Activated CD8-positive, alpha-beta memory T cell treated with anti-CD3 and anti-CD28 coated beads for 4 hours (primary cell): ENCODE measurements around the gene GTF3C4.

ENCODE experiments used
- DNase-seq, 2 donors: peaks; one replicate each; pipeline ENCODE4 v3.0.0-alpha.2; 2020; ENCODE audit warnings: low read depth in 2 of 2

GTF3C4 gene

DNA sequence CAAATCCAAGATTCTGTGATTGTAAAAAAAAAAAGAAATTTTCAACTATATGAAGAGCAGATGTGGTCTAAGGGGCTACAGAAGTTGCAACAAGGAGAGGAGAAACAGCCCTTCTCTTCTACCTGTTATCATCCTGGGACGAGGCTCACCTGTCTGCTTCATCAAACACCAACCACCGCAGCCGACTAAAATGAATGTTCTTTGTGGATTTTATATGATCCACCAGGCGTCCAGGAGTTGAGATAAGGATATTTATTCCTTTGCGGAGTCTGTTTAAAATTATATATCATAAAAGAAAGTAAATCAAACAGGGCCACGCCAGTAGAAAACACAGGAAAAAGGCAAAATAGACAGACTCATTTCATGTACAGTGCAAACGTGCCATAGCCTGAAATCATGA, 22.0 kb upstream of the GTF3C4 start:
- DNase-seq = no peak

DNA sequence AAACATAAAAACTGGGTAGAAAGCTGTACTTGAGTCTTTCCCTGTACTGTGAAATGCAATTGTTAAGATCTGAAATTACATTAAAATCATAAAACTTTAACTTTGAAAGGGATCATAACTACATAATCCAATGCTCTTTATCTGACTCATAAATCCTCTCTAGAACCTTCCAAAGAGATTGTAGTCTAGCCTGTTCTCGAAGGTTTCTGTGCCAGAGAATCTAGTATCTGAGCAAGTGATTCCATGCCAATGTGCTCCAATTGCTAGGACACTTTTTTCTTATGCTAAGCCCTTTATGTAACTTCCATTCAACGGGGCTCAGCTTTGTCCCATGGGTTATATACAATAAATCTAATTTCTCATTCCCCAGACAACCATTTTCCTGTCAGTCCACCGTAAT, 21.6 kb upstream of the GTF3C4 start:
- no peak for DNase-seq

GRCh38 chr9:132651259-132651658, 19.0 kb upstream of the GTF3C4 start:
- DNase-seq = no peak

DNA sequence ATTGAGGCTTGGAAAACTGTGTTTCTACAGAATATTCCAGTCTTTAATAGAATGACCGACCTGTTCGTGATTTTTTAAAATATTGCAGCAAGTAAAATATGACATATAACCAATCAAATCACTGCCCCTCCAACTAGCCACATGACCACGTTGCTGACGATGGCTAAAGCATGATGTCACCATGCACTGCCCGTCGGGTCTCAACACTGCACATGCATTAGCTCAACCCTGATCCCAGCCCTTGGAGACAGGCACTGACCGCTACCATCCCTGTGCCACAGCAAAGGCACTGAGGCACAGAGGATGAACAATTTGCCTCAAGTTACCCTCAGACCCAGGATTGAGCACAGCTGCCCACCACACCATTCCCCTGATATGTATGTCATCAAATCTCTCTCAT, 14.0 kb upstream of the GTF3C4 start:
- DNase-seq = no peak

DNA sequence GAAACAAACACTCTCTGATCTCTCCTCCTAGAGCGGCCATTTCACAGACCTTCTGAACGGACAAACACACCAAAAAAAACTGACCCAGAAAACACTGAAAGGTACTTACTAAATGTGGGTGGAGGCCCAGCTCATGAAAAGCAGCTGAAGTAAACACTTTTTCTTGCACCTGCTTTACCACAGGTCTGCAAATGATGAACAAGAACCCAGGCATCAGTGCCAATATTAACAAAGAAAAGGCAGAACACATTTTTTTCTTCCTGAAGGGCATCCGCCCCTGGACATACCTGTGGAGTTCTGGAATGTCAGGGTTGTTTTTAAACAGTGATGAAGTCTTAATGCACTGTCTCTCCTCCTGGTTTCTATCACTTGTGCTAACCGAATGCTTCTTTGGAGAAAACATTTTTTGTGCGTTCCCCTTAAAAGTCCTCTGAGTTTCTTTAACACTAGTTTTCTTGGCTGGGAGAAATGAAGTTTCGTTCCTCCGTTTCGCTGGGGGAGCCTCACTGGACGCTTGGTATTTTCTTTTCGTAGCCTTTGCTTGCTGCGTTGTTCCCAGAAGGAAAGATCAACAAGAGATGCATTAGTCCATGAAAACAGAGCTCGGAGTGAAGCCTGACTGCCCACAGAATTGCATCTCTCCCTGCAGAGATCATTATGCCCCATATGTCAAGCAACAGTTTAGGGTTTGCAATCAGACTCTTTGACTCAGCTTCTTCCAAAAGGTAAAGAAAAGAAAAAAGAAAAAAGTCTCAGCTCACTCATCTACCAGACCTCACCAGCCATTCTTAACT, 7.9 kb upstream of the GTF3C4 start:
- DNase-seq = no peak

GRCh38 chr9:132663117-132663516, 7.1 kb upstream of the GTF3C4 start:
- DNase-seq = no peak

DNA sequence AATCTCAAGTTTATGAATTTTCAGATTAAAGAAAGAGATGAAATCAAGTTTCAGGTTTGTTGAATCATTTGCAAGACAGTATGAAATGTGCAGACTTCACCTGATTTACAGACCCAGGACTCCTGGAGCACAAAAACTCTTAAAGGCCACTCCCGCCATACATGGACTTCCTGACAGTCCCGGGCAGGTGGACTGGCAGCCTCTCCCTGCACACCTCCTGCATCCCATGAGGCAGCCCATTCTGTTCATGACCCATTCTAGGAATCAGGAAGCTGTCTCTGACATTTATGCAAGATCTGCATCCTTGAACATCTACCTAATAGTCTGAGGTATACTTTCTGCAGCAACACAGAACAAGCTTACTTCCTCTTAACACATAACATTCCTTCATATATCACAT, 6.4 kb upstream of the GTF3C4 start:
- no peak for DNase-seq

DNA sequence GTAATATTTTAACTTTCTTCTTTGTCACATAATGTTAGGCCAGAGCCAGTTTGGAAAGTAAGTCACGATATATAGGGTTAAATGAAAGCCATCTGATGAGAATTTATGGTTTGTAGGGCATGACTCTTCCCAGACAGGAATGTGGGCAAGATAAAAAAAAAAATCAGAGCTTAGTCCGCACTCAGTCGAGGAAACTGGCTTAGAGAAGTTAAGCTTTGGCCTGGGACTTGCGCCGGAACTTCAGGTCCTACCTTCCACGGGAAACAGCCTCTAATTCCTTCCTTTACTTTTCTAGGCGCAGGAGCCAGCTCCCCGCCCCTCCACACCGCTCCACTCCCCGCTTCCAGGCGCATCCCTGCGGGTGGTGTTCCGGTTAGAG, 956 bp upstream of the GTF3C4 start:
- no peak for DNase-seq

GRCh38 chr9:132669698-132670456, 387 bp upstream of the GTF3C4 start, which contains the start of gene DDX31:
DDX31 (minus strand) TSS chr9:132669983; CDS start chr9:132669934, 49 bp downstream.
- peak; percentile 75 to 79 for DNase-seq

DNA sequence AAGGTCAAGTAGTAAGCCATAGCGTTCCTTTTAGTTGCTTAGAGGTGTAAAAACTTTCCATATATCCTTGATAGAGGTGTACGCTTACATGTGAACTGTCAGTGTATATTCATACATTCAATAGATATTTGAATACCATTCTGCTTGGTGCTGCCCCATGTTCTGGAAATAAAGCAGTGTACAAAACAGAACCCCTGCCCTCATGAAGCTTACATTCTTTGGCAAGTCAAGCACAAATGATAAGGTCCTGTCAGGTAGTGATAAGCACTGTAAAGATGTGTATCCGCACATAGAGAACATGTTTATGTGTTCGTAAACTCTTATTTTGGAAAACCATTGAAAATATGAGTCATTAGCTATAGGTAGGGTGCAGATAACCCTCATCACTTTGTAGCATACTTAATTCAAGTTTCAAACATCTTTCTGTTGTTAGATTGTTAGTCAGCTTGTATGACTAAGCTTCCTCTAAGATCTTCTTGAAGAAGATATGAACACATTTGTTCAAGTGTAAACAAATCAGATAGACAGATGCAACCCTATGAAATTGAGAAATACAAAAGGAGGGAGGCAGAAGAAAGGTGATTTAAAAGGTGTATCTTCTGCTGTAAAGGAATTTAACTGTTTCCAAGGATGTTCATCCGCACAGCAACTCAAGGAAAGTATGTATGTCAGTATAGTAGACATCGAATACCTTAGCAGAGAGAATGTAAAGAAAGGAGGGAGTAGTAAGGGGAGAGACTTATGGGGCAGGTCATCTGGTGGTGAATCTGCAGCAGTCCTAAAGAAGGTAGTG, 1.6 kb downstream of the GTF3C4 start:
- no peak for DNase-seq

GRCh38 chr9:132672413-132672690, 2.1 kb downstream of the GTF3C4 start:
- no peak for DNase-seq

DNA sequence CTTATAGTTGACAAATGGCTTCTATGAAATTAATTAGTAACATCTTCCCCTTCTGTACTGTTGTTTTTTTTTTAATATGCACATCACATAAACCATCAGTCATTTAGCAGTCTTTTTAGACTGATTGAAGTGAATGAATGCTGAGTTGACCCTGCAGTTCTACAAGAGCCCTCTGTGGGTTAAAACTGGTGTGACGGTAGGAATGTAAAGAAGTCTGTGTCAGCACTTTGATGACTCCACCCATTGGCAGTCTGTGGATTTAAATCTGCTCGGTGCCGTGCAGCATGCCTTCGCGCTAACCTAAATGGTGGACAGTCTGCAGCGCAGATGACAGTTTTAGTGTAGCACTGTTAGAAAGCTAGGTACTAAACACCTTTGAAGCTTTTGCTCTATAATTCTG, 3.1 kb downstream of the GTF3C4 start:
- no peak for DNase-seq

GRCh38 chr9:132674485-132674884, 4.2 kb downstream of the GTF3C4 start:
- DNase-seq = no peak

- no peak for DNase-seq
These were observed 7.7 kb downstream of the GTF3C4 start for GRCh38 chr9:132677976-132678375.

DNA sequence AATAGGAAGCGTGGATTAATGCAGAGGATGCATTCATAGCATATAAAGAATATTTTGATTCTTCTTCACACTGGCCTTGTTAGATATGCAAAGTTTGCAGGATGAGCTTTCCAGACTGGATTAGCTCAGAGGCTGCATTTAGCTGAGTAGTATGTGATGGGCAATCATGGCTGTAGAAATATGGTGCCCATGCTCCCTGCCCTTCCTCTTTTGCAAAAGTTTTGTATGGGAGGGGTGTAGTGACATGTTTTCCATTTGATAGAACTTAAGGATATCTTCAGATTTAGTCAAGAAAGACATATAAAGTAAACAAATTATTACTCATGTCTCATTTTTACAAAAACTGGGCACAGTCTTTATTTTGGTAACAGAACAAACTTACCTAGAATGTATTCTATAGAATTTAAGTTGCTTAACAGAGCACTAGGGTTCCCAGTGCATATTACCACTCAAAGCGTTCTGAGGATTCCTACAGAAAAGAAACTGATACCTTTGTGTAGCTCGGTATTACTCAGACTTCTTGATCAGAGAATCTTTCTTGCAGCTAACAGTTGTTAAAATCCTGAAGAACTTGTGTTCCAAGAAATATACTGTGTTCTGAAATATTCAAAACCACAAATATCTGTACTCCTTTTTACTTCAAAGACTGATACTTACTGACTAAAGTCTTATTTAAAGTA, 9.8 kb downstream of the GTF3C4 start:
- DNase-seq = no peak

DNA sequence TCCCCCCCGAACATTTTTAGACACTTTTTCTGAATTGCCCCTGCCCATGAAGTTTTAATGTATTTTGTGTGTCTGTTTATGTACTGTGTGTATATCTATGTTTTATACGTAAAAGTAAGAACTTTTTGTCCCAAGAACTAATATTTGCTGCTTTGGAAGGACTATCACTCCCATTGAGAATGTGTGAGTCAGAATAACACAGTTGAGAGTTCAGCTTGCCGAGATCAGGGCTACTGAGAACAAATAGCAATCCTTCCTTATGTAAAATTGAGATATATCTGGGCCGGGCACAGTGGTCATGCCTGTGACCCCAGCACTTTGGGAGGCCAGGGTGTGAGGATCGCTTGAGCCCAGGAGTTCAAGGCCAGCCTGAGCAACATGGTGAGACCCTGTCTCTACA, 11.3 kb downstream of the GTF3C4 start:
- DNase-seq = no peak

DNA sequence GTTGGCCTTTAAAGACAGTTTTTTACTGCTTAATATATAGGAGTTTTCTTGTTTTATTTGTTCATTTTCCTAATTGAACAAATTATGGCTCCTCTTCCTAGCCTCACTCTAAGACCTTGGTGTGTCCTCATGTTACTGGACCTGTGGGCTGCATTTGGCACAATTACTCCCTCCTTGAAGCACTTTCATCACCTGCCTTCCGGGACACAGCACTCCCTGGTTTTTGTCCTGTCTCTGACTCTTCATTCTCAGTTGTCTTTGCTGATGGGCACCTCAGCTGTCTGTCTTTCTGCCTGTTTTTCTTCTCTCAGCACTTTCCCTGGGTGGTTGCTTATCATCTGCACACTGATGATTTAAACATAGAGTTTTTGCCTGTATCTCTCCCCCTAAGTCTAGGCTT, 13.6 kb downstream of the GTF3C4 start:
- DNase-seq = no peak

GRCh38 chr9:132690696-132691095, 20.4 kb downstream of the GTF3C4 start:
- no peak for DNase-seq

DNA sequence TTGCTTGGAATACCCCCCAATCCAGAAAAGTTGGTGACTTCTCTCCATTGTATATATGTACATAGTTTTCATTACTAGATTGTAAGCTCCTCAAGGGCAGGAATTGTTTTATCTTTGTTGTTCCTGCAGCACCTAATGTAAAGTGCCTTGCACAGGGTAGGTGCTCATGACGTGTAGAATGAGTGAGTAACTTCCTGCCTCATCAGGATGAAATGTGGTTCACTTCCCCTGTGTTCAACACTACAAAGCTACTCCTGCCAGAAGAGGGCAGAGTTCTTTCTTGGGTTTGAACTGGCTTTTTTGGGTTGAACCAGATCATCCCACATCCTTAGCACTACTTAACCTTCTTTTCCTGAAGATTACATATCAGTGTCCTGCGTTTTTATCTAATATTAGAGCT, 23.9 kb downstream of the GTF3C4 start:
- DNase-seq = peak in 1 of 2 donors; percentile 3

- DNase-seq = no peak
These were observed 27.0 kb downstream of the GTF3C4 start for GRCh38 chr9:132697230-132697629.

- no peak for DNase-seq
These were observed 28.7 kb downstream of the GTF3C4 start for GRCh38 chr9:132698989-132699388.

GRCh38 chr9:132699956-132700355, 29.7 kb downstream of the GTF3C4 start:
- no peak for DNase-seq
